A673 (cell line): ENCODE data around the gene SCPEP1.

Experiments
- CTCF ChIP-seq: fragments of 300-800, 200-600 bp; sonication (generic); conservative IDR thresholded peaks from 2 replicates; pipeline ENCODE4 v1.5.1; 2017; ENCODE audit warnings: low read depth, mild to moderate bottlenecking, antibody characterized with exemption, low read length, moderate library complexity, mixed read lengths
- EZH2 ChIP-seq: fragments of 200-600 bp; sonication (generic); IDR thresholded peaks from 2 replicates; pipeline ENCODE4 v1.6.1; 2017; ENCODE audit warnings: borderline replicate concordance, low read depth, mild to moderate bottlenecking, mixed read lengths, antibody characterized with exemption, low read length; ENCODE audit not compliant: poor library complexity, severe bottlenecking

- TF ChIP-seq CTCF (no peak), EZH2 (no peak)
Measured at GRCh38 chr17:56978441-56979090, 635 bp downstream of the SCPEP1 start.
